ENCODE results near the gene THOP1.

GRCh38 chr19:2790194-2790556, 4.9 kb downstream of the THOP1 start:
- TF ChIP-seq CTCF (IDR thresholded peaks at IDR 0.05; ENCODE audit: low read depth, low read length, poor library complexity, severe bottlenecking) (no peak), EZH2phosphoT487 (IDR thresholded peaks at IDR 0.05; ENCODE audit: borderline replicate concordance, low read length) (no peak)
